ENCODE results near the gene JMJD4. TPM values are rescaled to one million over a fixed set of nuclear protein-coding genes. Genes with fewer than 3 reads are reported as not detected.

JMJD4 gene
- total RNA-seq, 2 experiments from 2014 or later: 23.7 to 25.0 TPM

DNA sequence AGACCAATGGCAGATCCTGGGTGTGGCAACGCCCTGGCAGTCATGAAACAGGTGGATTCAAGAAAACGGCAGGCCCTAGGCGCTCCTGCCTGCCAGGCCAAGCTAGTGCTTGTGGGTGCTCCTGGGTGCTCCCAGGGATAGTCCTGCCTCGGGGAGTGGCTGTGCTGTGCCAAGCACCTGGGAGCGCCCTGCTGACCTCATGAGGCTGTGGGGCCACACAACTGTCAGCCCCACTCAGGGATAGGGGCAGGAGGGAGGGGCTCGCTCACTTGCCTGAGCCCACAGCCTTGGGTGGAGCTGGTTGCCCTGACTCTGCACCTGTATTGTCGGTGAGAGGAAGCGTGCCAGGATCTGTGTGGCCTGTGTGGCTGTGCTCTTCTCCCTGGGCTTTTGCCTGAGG, 9.6 kb upstream of the JMJD4 start:
- POLR2A ChIA-PET: interaction anchor here (0.9 to 2.0 kb wide), 4 partner anchors 9 to 21 kb away, joined by 3 to 6 read pairs (median 4); partner anchors contain the start of genes JMJD4 and SNAP47
- CTCF ChIA-PET: interaction anchor here (0.9 to 1.4 kb wide), 2 partner anchors 19 to 43 kb away, joined by 3 read pairs; no protein-coding TSS in a partner anchor
- Mint-ChIP-seq H3K27ac (peak overlapping the region; percentile 71), H3K27me3 (no peaks in the 10 kb centered on the region), H3K4me1 (peaks cover 82% of the 10 kb centered on the region), H3K36me3 (ENCODE audit: low read depth) (peaks cover 36% of the 10 kb centered on the region), H3K9me3 (no peaks in the 10 kb centered on the region), H3K4me3 (no peak overlapping the region)
- DNase-seq: peak; percentile 17

DNA sequence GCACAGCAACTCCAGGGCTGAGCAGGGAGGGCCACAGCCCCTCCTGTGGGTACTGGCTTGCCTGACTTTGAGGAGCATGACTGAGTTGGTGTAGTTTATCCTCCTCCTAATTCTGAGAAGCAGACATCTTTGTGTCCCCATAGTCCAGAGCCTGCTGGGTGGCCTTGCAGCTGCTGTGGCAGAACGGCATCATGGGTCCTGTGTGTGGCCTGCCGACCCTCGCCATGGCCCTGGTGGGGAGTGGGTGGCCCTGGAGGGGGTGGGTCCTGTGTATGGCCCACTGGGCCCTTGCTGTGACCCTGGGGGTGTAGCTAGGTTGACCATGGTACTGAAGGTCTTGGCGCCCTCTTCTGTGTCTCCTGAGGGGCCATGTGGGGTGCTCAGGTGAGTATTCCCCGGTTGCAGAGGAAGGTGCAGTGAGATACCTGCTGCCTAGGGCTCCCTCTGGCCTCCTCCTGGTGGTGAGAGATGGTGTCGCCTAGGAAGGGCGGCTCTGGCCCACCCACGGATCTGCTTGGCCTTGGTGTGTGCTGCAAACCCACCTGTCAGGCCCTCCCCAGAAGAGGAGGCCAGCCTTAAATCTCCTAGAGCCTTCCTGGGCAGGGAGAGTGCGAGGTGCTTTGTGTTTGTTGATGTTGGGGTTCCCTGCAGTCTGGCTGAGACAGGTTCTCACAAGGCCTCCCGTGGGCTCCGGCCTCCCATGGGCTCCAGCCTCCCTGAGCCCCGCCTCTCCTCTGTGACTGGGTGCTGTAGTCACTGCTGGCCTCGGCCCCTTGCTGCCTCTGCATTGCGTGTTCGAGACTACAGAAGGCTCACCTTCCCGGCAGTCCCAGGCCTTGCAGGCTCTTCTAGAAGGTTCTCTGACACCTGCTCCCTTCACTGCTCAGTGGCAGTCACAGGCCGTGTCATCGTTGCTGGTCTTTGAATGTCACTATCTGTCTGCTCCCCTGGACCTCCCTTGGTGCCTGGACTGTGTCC, 7.9 kb upstream of the JMJD4 start:
- no peak for DNase-seq
- H3K27me3 Mint-ChIP-seq: no peaks in the 10 kb centered on the region
- peaks cover 72% of the 10 kb centered on the region for H3K4me1 Mint-ChIP-seq
- H3K9me3 Mint-ChIP-seq: no peaks in the 10 kb centered on the region
- ChIA-PET CTCF (interaction anchor here (1.4 kb wide), 1 partner anchor 45 kb away, joined by 3 read pairs; no protein-coding TSS in a partner anchor), POLR2A (interaction anchor here (1.4 to 2.0 kb wide), 2 partner anchors 9 to 19 kb away, joined by 5 to 6 read pairs; no protein-coding TSS in a partner anchor)
- H3K27ac Mint-ChIP-seq: peak overlapping the region; percentile 26
- peaks cover 30% of the 10 kb centered on the region for H3K36me3 Mint-ChIP-seq (ENCODE audit: low read depth)
- no peak overlapping the region for H3K4me3 Mint-ChIP-seq

DNA sequence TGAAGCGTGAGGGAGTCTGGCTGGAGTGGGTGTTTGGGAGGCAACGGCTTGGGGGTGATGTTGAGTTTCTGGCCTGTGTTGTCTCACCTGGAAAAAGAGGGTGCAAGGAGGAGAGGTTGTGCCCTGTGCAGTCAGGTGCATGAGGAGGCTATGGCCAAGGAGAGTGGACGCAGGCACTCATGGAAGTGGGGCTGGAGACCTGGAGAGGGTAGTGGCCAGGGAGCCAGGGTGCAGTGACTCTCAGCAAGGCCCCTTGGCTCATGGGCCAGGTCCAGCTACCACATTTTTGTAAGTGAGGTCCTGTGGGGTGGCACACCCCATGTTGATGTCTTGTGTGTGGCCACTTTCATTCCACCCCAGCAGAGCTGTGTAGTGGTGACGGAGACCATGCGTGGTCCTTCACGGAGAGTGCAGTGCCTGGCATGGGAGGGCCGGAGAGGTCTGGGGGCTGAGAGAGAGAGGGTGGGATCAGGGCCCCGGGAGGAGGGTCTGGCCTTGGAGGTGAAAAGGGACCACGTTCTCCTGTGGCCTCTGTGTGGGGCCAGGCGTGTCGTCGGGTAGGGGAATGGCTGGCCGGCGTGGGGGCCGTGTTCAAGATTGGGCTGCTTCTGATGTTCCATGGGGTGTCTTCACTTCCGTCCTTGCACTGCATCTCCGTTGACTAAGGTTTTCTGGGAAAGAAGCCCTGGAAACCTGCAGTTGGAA, 6.2 kb upstream of the JMJD4 start:
- Mint-ChIP-seq H3K27ac (no peak overlapping the region), H3K4me1 (peaks cover 68% of the 10 kb centered on the region), H3K36me3 (ENCODE audit: low read depth) (peaks cover 29% of the 10 kb centered on the region), H3K4me3 (no peak overlapping the region), H3K9me3 (no peaks in the 10 kb centered on the region), H3K27me3 (no peaks in the 10 kb centered on the region)
- CTCF ChIA-PET: no interaction called here
- POLR2A ChIA-PET: interaction anchor here (1.0 kb wide), 1 partner anchor 17 kb away, joined by 3 read pairs; no protein-coding TSS in a partner anchor
- peak; percentile 13 for DNase-seq

DNA sequence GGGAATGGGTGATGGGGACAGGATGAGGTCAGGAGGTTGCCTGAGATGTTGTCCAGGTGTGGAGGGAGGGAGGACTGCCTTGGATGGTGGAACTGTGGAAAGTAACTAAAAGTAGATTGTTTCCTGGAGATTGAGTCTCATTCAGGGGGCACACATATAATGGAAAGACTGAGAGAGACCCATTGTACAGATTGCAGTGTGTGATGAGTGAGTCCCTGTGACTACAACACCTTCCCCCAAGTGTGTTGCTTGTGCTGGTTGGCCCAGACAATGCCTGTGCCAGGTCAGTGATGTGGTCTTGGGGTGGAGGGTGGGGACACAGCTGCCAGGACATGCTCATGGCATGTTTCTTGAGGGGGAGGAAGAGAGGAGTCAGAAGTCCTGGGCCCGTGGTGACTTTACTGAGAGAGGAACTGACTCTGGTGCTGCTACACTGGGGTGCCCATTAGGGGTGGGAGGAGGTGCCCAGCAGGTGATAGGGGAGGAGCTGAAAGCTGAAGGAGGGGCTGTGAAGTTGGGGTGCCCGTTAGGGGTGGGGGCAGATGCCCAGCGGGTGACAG, 5.4 kb upstream of the JMJD4 start:
- peak overlapping the region; percentile 34 for H3K27ac Mint-ChIP-seq
- DNase-seq: peak; percentile 10
- CTCF ChIA-PET: no interaction called here
- H3K27me3 Mint-ChIP-seq: no peaks in the 10 kb centered on the region
- peaks cover 28% of the 10 kb centered on the region for H3K36me3 Mint-ChIP-seq (ENCODE audit: low read depth)
- POLR2A ChIA-PET: no interaction called here
- no peaks in the 10 kb centered on the region for H3K9me3 Mint-ChIP-seq
- no peak overlapping the region for H3K4me3 Mint-ChIP-seq
- H3K4me1 Mint-ChIP-seq: peaks cover 67% of the 10 kb centered on the region

DNA sequence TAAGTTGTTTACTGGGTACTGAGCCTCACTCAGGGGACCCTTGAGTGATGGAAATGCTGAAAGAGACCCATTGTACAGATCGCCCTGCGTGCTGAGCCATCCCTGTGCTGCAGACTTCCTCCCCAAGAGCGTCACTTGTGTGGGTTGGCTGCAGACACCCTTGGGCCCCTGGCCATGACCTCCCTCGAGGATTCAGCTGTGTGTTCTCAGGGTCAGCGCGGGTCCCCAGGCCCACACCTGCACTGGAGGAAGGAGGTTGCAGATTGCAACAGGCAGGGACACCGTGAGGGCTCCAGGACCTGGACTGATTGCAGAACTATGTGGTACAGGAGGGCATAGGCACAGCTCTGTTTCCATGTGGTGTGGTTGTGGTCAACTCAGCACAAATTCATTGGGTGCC, 4.5 kb upstream of the JMJD4 start:
- Mint-ChIP-seq H3K4me1 (peaks cover 59% of the 10 kb centered on the region), H3K4me3 (no peak overlapping the region), H3K9me3 (no peaks in the 10 kb centered on the region), H3K27me3 (no peaks in the 10 kb centered on the region), H3K36me3 (ENCODE audit: low read depth) (peaks cover 27% of the 10 kb centered on the region), H3K27ac (no peak overlapping the region)
- peak; percentile 14 for DNase-seq
- ChIA-PET CTCF (no interaction called here), POLR2A (no interaction called here)

DNA sequence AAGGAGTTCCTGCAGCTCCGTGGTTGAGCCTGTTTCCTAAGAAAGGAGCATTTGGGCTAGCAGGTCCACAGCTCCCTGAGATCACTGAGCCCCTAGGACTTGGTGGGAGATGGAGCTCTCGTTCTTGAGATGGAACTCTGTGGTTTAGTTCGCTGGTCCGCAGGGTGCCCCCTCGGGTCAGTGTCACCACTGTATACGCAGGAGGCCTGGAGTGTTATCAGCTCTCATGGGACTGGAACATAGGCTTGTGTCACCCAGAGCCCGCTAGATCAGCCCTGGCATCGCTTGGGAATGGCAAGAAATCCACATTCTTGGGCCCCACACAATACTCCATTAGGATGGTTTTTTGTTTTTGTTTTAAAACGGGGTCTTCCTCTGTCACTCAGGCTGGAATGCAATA, 3.7 kb upstream of the JMJD4 start:
- Mint-ChIP-seq H3K27ac (no peak overlapping the region), H3K36me3 (ENCODE audit: low read depth) (peaks cover 28% of the 10 kb centered on the region), H3K4me3 (no peak overlapping the region), H3K27me3 (no peaks in the 10 kb centered on the region), H3K4me1 (peaks cover 56% of the 10 kb centered on the region), H3K9me3 (no peaks in the 10 kb centered on the region)
- ChIA-PET POLR2A (no interaction called here), CTCF (interaction anchor here (0.6 kb wide), 1 partner anchor 17 kb away, joined by 3 read pairs; no protein-coding TSS in a partner anchor)
- peak; percentile 13 for DNase-seq

DNA sequence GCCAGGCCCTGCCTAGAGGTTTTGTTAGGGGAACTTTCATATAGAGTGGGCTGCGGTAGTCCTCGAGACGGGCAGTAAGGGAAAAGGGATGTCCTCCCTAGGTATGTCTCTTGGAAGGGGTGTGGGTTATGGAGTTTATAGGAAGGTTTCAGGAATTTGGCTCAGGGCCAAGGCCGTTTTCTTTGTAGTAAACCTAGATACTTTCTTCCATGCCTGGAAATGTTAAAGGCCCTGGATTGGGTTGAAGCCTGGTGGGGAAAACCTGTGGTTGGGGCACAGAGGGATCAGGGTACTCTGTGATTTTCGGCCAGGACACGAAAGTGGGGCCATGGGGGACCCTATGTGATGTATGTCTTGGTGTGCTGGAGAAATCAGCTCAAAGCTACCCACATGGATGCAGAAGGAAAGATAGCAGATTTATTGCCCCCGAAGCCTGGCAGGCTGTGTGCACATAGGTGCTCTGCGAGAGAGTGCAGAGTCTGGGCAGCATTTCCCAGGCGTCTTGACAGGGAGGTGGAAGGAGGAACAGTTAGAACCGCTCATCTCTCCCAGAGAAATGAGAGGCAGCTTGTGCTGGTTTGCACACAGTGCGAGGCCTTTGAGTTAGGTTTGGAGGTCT, 1.8 kb upstream of the JMJD4 start:
- POLR2A ChIA-PET: no interaction called here
- H3K36me3 Mint-ChIP-seq (ENCODE audit: low read depth): peaks cover 41% of the 10 kb centered on the region
- no peak overlapping the region for H3K27ac Mint-ChIP-seq
- no peaks in the 10 kb centered on the region for H3K9me3 Mint-ChIP-seq
- CTCF ChIA-PET: interaction anchor here (0.6 to 0.9 kb wide), 2 partner anchors 21 to 563 kb away, joined by 3 to 5 read pairs; no protein-coding TSS in a partner anchor
- DNase-seq: peak; percentile 15
- H3K4me3 Mint-ChIP-seq: peak overlapping the region; percentile 28
- H3K4me1 Mint-ChIP-seq: peaks cover 63% of the 10 kb centered on the region
- no peaks in the 10 kb centered on the region for H3K27me3 Mint-ChIP-seq

DNA sequence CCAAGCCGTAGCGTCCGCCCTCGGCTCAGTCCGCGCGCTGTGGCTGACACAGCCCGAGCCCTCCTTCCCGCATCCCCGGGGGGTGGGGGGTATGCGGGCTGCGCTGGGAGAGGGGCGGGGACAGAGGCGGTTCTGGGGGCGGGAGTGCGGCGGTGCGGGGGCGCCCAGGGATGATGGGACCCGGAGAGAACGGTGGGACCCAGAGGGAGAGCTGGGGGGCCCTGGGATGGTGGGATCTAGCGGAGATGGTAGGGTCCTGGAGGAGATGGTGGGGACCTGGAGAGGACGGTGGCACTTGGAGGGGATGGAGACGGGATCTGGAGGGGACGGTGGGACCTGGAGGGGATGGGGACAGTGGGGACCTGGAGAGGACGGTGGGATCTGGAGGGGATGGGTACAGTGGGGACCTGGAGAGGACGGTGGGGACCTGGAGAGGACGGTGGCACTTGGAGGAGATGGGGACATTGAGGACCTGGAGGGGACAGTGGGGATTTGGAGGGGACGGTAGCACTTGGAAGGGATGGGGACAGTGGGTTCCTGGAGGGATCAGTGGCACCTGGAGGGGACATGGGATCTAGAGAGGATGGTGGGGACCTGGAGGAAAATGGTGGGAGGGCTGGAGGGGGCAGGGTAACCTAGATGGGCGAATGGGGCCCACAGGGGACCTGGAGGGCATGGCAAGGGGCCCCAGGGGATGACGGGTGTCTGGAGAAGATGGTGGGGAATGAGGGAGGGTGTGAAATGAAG, 610 bp upstream of the JMJD4 start:
- H3K4me1 Mint-ChIP-seq: peaks cover 55% of the 10 kb centered on the region
- H3K36me3 Mint-ChIP-seq (ENCODE audit: low read depth): peaks cover 36% of the 10 kb centered on the region
- ChIA-PET CTCF (interaction anchor here (0.9 to 1.3 kb wide), 2 partner anchors 22 to 26 kb away, joined by 3 to 5 read pairs; no protein-coding TSS in a partner anchor), POLR2A (interaction anchor here (0.6 to 2.2 kb wide), 6 partner anchors 9 to 52 kb away, joined by 3 to 9 read pairs (median 3); no protein-coding TSS in a partner anchor)
- DNase-seq: peak; percentile 17
- H3K9me3 Mint-ChIP-seq: no peaks in the 10 kb centered on the region
- H3K4me3 Mint-ChIP-seq: peak overlapping the region; percentile 90
- H3K27ac Mint-ChIP-seq: peak overlapping the region; percentile 82
- H3K27me3 Mint-ChIP-seq: no peaks in the 10 kb centered on the region

DNA sequence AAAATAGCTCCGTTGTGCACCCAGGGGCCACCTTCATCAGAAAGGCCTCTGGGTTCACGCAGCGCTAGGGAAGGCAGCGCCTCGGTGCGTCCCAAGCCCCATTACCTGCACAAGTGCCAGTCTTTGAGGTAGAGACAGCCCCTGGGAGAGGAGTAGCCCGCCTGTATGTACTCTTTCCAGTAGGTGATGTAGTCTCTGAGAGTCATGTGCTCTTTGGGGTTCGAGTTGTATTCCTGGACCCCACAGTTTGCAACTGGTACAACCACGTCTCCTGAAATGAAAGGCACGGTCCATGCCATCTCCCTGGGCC, 601 bp downstream of the JMJD4 start:
- DNase-seq: peak; percentile 29
- POLR2A ChIA-PET: interaction anchor here (0.6 to 2.2 kb wide), 7 partner anchors 9 to 54 kb away, joined by 3 to 9 read pairs (median 4); no protein-coding TSS in a partner anchor
- Mint-ChIP-seq H3K27ac (peak overlapping the region; percentile 82), H3K9me3 (no peaks in the 10 kb centered on the region), H3K4me1 (peaks cover 56% of the 10 kb centered on the region), H3K4me3 (peak overlapping the region; percentile 90), H3K36me3 (ENCODE audit: low read depth) (peaks cover 33% of the 10 kb centered on the region), H3K27me3 (no peaks in the 10 kb centered on the region)
- CTCF ChIA-PET: interaction anchor here (1.3 kb wide), 1 partner anchor 28 kb away, joined by 3 read pairs; no protein-coding TSS in a partner anchor

DNA sequence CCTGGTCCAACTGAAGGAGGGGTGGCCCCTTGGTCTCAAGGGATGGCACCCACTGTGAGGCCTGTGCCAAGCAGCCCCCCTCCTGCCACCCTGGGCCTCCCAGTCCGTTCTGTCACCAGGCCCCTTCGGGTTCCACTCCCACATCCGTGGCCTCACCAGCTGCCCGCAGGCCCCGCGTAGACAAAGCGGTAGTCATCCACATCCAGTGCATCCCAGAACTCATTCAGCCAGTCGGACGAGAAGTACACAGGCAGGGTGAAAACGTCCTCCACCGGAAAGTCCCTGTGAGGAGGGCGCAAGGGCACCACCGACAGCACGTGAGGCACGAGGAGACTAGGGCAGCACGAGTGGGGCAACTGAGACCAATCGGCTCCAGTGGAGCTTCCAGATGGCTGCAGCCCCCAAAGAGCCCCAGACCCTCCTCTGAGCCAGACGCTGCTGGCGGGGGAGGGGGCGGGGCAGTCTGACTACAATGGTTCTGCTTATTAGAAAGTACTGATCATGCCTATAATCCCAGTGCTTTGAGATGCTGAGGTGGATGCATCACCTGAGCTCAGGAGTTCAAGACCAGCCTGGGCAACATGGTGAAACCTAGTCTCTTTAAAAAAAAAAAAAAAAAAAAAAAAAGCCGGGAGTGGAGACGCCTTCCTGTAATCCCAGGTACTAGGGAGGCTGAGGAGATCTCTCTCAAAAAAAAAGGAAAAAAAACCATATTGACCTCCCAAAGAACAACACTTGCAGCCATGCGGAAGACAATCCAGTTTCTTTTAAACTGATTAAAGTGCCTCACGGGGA, 1.2 kb downstream of the JMJD4 start:
- POLR2A ChIA-PET: interaction anchor here (0.6 to 2.2 kb wide), 3 partner anchors 9 to 32 kb away, joined by 4 to 9 read pairs (median 5); no protein-coding TSS in a partner anchor
- Mint-ChIP-seq H3K27ac (peak overlapping the region; percentile 82), H3K9me3 (no peaks in the 10 kb centered on the region), H3K4me3 (peak overlapping the region; percentile 90), H3K36me3 (ENCODE audit: low read depth) (peaks cover 30% of the 10 kb centered on the region), H3K4me1 (peaks cover 62% of the 10 kb centered on the region), H3K27me3 (no peaks in the 10 kb centered on the region)
- DNase-seq: peak; percentile 16
- CTCF ChIA-PET: interaction anchor here (1.3 kb wide), 1 partner anchor 28 kb away, joined by 3 read pairs; no protein-coding TSS in a partner anchor

DNA sequence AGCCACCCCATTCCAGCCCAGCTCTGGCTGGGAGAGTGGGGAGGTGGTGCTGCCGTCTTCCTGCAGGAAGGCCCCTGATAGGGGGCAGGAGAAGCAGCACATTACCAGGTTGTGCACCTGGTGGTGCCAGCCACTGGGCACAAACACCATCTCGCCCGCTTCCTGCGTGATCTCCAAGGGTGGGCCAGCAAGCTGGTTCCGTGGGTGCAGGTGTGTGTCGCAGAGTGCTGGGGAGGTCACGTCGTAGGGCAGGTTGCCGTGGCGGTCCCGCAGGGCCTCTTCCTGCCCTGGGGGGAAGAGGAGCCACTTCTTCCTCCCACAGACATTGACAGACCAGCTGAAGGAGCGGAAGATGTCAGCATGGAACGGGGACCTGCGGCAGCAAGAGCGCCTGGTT, 1.8 kb downstream of the JMJD4 start:
- Mint-ChIP-seq H3K36me3 (ENCODE audit: low read depth) (peaks cover 27% of the 10 kb centered on the region), H3K4me1 (peaks cover 62% of the 10 kb centered on the region), H3K9me3 (no peaks in the 10 kb centered on the region), H3K27me3 (no peaks in the 10 kb centered on the region), H3K4me3 (peak overlapping the region; percentile 69), H3K27ac (no peak overlapping the region)
- ChIA-PET POLR2A (interaction anchor here (1.2 to 2.2 kb wide), 2 partner anchors 10 to 25 kb away, joined by 5 to 9 read pairs; no protein-coding TSS in a partner anchor), CTCF (no interaction called here)
- DNase-seq: no peak

All from activated CD4-positive, alpha-beta memory T cell treated with anti-CD3 and anti-CD28 coated beads, Interleukin-2, amount 10 ng/mL, durations not matched to agents 7 days and 5 days (primary cell).